Adrenal gland (tissue), 5 donors: Measurements from ENCODE around the gene SFT2D3.

Source experiments
- CTCF ChIP-seq, 6 experiments: fragments of 450-650 bp in 4 of 6; fragments of 200-600 bp in 2 of 6; sonication (generic) in 1 of 6; IDR thresholded peaks; 1 replicate in 5 of 6; 2 replicates in 1 of 6; pipeline versions ENCODE4 v1.5.1 to v1.8.0; 2016 to 2021; ENCODE audit warnings: antibody characterized with exemption in 6 of 6, mild to moderate bottlenecking in 2 of 6, moderate library complexity in 1 of 6
- POLR2A ChIP-seq, 2 donors: fragments of 450-650 bp; IDR thresholded peaks; one replicate each; pipeline ENCODE4 v1.6.1; 2017; ENCODE audit warnings: antibody characterized with exemption in 2 of 2, mild to moderate bottlenecking in 2 of 2, moderate library complexity in 1 of 2
- donor health status: DM: no; HTN: no; CAD: no.

- TF ChIP-seq CTCF (IDR thresholded peaks at IDR 0.05) (no peak), POLR2A (IDR thresholded peaks at IDR 0.05) (no peak)
Observed at GRCh38 chr2:127658641-127659407, 42.5 kb upstream of the SFT2D3 start.
